K562 (cell line): ENCODE results near the gene CNOT9. TPM values are rescaled to one million over a fixed set of nuclear protein-coding genes. Genes with fewer than 3 reads are reported as not detected.

Experiments used
- polyA plus RNA-seq, 8 experiments: library from polyadenylated mRNA; depleted of rRNA in 4 of 8; stranded (reverse) in 5 of 8; unstranded in 3 of 8; fragments of >200 nt; fragmentation: Nextera tagmentation in 2 of 8; fragmentation: Illumina TruSeq in 1 of 8; extraction: Ambion mirVana in 2 of 8; extraction: Trizol in 1 of 8; gene quantifications; 2 replicates each; pipeline versions ENCODE4 v1.2.1 to v1.2.3, GENCODE V29; 2011 to 2014; ENCODE audit warnings: inconsistent platforms in 1 of 8, missing spikeins in 1 of 8
- small RNA-seq: library from RNA; depleted of rRNA; stranded (forward); fragments of <200 nt; gene quantifications from one replicate; pipeline ENCODE3, GENCODE V24; 2014
- total RNA-seq, 7 experiments: library from RNA; depleted of rRNA in 6 of 7; stranded (reverse); fragments of >200 nt in 6 of 7; fragmentation: Illumina TruSeq in 2 of 7; extraction: Trizol in 2 of 7; gene quantifications; 2 replicates each; pipeline versions ENCODE4 v1.2.1 to v1.2.3, GENCODE V29; 2011 to 2021; ENCODE audit warnings: low replicate concordance in 1 of 7

The CNOT9 gene
- total and polyA plus RNA-seq, 9 of the 15 experiments (the other 6 are each of a cell fraction or from before 2014, with no cell fraction given) = 19.0 to 82.6 (median 46.7) TPM

Small RNAs within 50 kb of the gene (small RNA-seq; reads per million reads assigned to genes)
- not detected for gene RNU6-136P

Other genes starting within 250 kb of the CNOT9 start
Only the 7 nearest of the 12 such genes appear.
- gene USP37, start 488 bp upstream of the CNOT9 start, total RNA-seq (2014; rRNA removed) = 5.7 and 8.5 TPM in 2 replicates
- 14.2 and 16.5 TPM in 2 replicates for gene USP37, start 488 bp upstream of the CNOT9 start, total RNA-seq (2014; rRNA removed; fragmentation: Illumina TruSeq; extraction: Trizol)
- gene USP37, start 488 bp upstream of the CNOT9 start, total RNA-seq (2015; rRNA removed; fragmentation: Illumina TruSeq; extraction: Trizol) = 12.6 and 14.1 TPM in 2 replicates
- gene USP37, start 488 bp upstream of the CNOT9 start, total RNA-seq (2021) = 12.8 and 15.0 TPM in 2 replicates
- gene USP37, start 488 bp upstream of the CNOT9 start, polyA plus RNA-seq (2011; rRNA removed) = 7.2 and 9.0 TPM in 2 replicates
- gene USP37, start 488 bp upstream of the CNOT9 start, polyA plus RNA-seq (2014; fragmentation: Illumina TruSeq; extraction: Trizol) = 6.0 and 6.9 TPM in 2 replicates
- gene USP37, start 488 bp upstream of the CNOT9 start, polyA plus RNA-seq (2014; fragmentation: Nextera tagmentation; extraction: Ambion mirVana) = 1 to 10 TPM; 2.0 to 2.8 TPM
- gene USP37, start 488 bp upstream of the CNOT9 start, polyA plus RNA-seq (2014; rRNA removed) = 4.8 and 5.0 TPM in 2 replicates
- not detected in 2 replicates for gene PLCD4, start 39.1 kb downstream of the CNOT9 start, total RNA-seq (2014; rRNA removed)
- gene PLCD4, start 39.1 kb downstream of the CNOT9 start, total RNA-seq (2014; rRNA removed; fragmentation: Illumina TruSeq; extraction: Trizol) = not detected in 2 replicates
- gene PLCD4, start 39.1 kb downstream of the CNOT9 start, total RNA-seq (2015; rRNA removed; fragmentation: Illumina TruSeq; extraction: Trizol) = not detected in 2 replicates
- gene PLCD4, start 39.1 kb downstream of the CNOT9 start, total RNA-seq (2021) = not detected in 2 replicates
- 0.01 TPM in 1 of 2 replicates, not detected in the other for gene PLCD4, start 39.1 kb downstream of the CNOT9 start, polyA plus RNA-seq (2011; rRNA removed)
- gene PLCD4, start 39.1 kb downstream of the CNOT9 start, polyA plus RNA-seq (2014; fragmentation: Illumina TruSeq; extraction: Trizol) = not detected in 2 replicates
- under 1 TPM; 0.13 to 0.38 TPM for gene PLCD4, start 39.1 kb downstream of the CNOT9 start, polyA plus RNA-seq (2014; fragmentation: Nextera tagmentation; extraction: Ambion mirVana)
- not detected in 2 replicates for gene PLCD4, start 39.1 kb downstream of the CNOT9 start, polyA plus RNA-seq (2014; rRNA removed)
- 8.1 and 13.8 TPM in 2 replicates for gene ZNF142, start 90.8 kb downstream of the CNOT9 start, total RNA-seq (2014; rRNA removed)
- 4.0 and 4.1 TPM in 2 replicates for gene ZNF142, start 90.8 kb downstream of the CNOT9 start, total RNA-seq (2014; rRNA removed; fragmentation: Illumina TruSeq; extraction: Trizol)
- gene ZNF142, start 90.8 kb downstream of the CNOT9 start, total RNA-seq (2015; rRNA removed; fragmentation: Illumina TruSeq; extraction: Trizol) = 4.5 and 5.2 TPM in 2 replicates
- 25.4 and 26.1 TPM in 2 replicates for gene ZNF142, start 90.8 kb downstream of the CNOT9 start, total RNA-seq (2021)
- 2.4 and 4.2 TPM in 2 replicates for gene ZNF142, start 90.8 kb downstream of the CNOT9 start, polyA plus RNA-seq (2011; rRNA removed)
- 12.2 and 12.9 TPM in 2 replicates for gene ZNF142, start 90.8 kb downstream of the CNOT9 start, polyA plus RNA-seq (2014; fragmentation: Illumina TruSeq; extraction: Trizol)
- 1 to 10 TPM in 1 of 2 experiments, under 1 TPM in 1; 0.50 to 1.3 TPM for gene ZNF142, start 90.8 kb downstream of the CNOT9 start, polyA plus RNA-seq (2014; fragmentation: Nextera tagmentation; extraction: Ambion mirVana)
- 7.0 and 7.3 TPM in 2 replicates for gene ZNF142, start 90.8 kb downstream of the CNOT9 start, polyA plus RNA-seq (2014; rRNA removed)
- 41.1 and 43.6 TPM in 2 replicates for gene BCS1L, start 90.8 kb downstream of the CNOT9 start, total RNA-seq (2014; rRNA removed)
- 33.9 and 37.6 TPM in 2 replicates for gene BCS1L, start 90.8 kb downstream of the CNOT9 start, total RNA-seq (2014; rRNA removed; fragmentation: Illumina TruSeq; extraction: Trizol)
- gene BCS1L, start 90.8 kb downstream of the CNOT9 start, total RNA-seq (2015; rRNA removed; fragmentation: Illumina TruSeq; extraction: Trizol) = 43.8 and 46.9 TPM in 2 replicates
- gene BCS1L, start 90.8 kb downstream of the CNOT9 start, total RNA-seq (2021) = 52.6 and 56.7 TPM in 2 replicates
- gene BCS1L, start 90.8 kb downstream of the CNOT9 start, polyA plus RNA-seq (2011; rRNA removed) = 55.1 and 56.7 TPM in 2 replicates
- 48.0 and 61.3 TPM in 2 replicates for gene BCS1L, start 90.8 kb downstream of the CNOT9 start, polyA plus RNA-seq (2014; fragmentation: Illumina TruSeq; extraction: Trizol)
- gene BCS1L, start 90.8 kb downstream of the CNOT9 start, polyA plus RNA-seq (2014; fragmentation: Nextera tagmentation; extraction: Ambion mirVana) = 100 to 1,000 TPM in 1 of 2 experiments, 10 to 100 TPM in 1; 83.2 to 103 TPM
- 64.8 and 72.7 TPM in 2 replicates for gene BCS1L, start 90.8 kb downstream of the CNOT9 start, polyA plus RNA-seq (2014; rRNA removed)
- 17.0 and 30.0 TPM in 2 replicates for gene RNF25, start 103.2 kb downstream of the CNOT9 start, total RNA-seq (2014; rRNA removed)
- gene RNF25, start 103.2 kb downstream of the CNOT9 start, total RNA-seq (2014; rRNA removed; fragmentation: Illumina TruSeq; extraction: Trizol) = 15.5 and 18.2 TPM in 2 replicates
- gene RNF25, start 103.2 kb downstream of the CNOT9 start, total RNA-seq (2015; rRNA removed; fragmentation: Illumina TruSeq; extraction: Trizol) = 15.3 and 24.6 TPM in 2 replicates
- 19.0 and 20.5 TPM in 2 replicates for gene RNF25, start 103.2 kb downstream of the CNOT9 start, total RNA-seq (2021)
- gene RNF25, start 103.2 kb downstream of the CNOT9 start, polyA plus RNA-seq (2011; rRNA removed) = 45.9 and 49.8 TPM in 2 replicates
- gene RNF25, start 103.2 kb downstream of the CNOT9 start, polyA plus RNA-seq (2014; fragmentation: Illumina TruSeq; extraction: Trizol) = 19.7 and 30.1 TPM in 2 replicates
- 1 to 10 TPM; 2.3 to 10.0 TPM for gene RNF25, start 103.2 kb downstream of the CNOT9 start, polyA plus RNA-seq (2014; fragmentation: Nextera tagmentation; extraction: Ambion mirVana)
- 26.5 and 26.6 TPM in 2 replicates for gene RNF25, start 103.2 kb downstream of the CNOT9 start, polyA plus RNA-seq (2014; rRNA removed)
- 3.8 and 5.2 TPM in 2 replicates for gene STK36, start 103.2 kb downstream of the CNOT9 start, total RNA-seq (2014; rRNA removed)
- 4.1 and 6.3 TPM in 2 replicates for gene STK36, start 103.2 kb downstream of the CNOT9 start, total RNA-seq (2014; rRNA removed; fragmentation: Illumina TruSeq; extraction: Trizol)
- 4.1 and 4.5 TPM in 2 replicates for gene STK36, start 103.2 kb downstream of the CNOT9 start, total RNA-seq (2015; rRNA removed; fragmentation: Illumina TruSeq; extraction: Trizol)
- gene STK36, start 103.2 kb downstream of the CNOT9 start, total RNA-seq (2021) = 9.3 and 9.6 TPM in 2 replicates
- 12.4 and 22.4 TPM in 2 replicates for gene STK36, start 103.2 kb downstream of the CNOT9 start, polyA plus RNA-seq (2011; rRNA removed)
- gene STK36, start 103.2 kb downstream of the CNOT9 start, polyA plus RNA-seq (2014; fragmentation: Illumina TruSeq; extraction: Trizol) = 6.5 and 9.6 TPM in 2 replicates
- 1 to 10 TPM; 3.5 to 6.7 TPM for gene STK36, start 103.2 kb downstream of the CNOT9 start, polyA plus RNA-seq (2014; fragmentation: Nextera tagmentation; extraction: Ambion mirVana)
- 9.7 and 10.3 TPM in 2 replicates for gene STK36, start 103.2 kb downstream of the CNOT9 start, polyA plus RNA-seq (2014; rRNA removed)
- 12.6 and 26.0 TPM in 2 replicates for gene TTLL4, start 142.0 kb downstream of the CNOT9 start, total RNA-seq (2014; rRNA removed)
- gene TTLL4, start 142.0 kb downstream of the CNOT9 start, total RNA-seq (2014; rRNA removed; fragmentation: Illumina TruSeq; extraction: Trizol) = 19.6 and 21.5 TPM in 2 replicates
- 19.9 and 20.2 TPM in 2 replicates for gene TTLL4, start 142.0 kb downstream of the CNOT9 start, total RNA-seq (2015; rRNA removed; fragmentation: Illumina TruSeq; extraction: Trizol)
- 46.3 and 53.2 TPM in 2 replicates for gene TTLL4, start 142.0 kb downstream of the CNOT9 start, total RNA-seq (2021)
- 41.4 and 49.7 TPM in 2 replicates for gene TTLL4, start 142.0 kb downstream of the CNOT9 start, polyA plus RNA-seq (2011; rRNA removed)
- gene TTLL4, start 142.0 kb downstream of the CNOT9 start, polyA plus RNA-seq (2014; fragmentation: Illumina TruSeq; extraction: Trizol) = 56.8 and 67.5 TPM in 2 replicates
- gene TTLL4, start 142.0 kb downstream of the CNOT9 start, polyA plus RNA-seq (2014; fragmentation: Nextera tagmentation; extraction: Ambion mirVana) = 10 to 100 TPM; 20.3 to 30.8 TPM
- 24.5 and 35.3 TPM in 2 replicates for gene TTLL4, start 142.0 kb downstream of the CNOT9 start, polyA plus RNA-seq (2014; rRNA removed)